Measurements from ENCODE around the gene NDUFS6.

DNA sequence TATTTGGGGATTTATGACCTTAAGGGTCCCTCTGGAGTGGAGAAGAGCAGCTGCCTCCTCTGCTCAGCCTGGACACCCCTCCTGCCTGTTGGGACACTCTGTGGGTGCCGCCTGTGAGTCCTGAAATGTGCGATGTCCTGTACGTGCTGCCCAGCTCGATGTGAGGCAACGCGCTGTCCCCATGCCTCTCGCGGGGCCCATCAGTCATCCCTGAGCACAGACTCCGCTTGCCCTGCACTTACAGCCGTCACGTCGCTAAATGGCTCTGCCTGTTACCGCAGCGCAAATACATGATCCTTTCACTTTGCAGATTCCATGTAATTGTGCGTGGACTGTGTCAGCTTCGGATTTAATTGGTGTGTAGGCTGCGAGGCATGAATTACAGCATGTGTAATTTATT lies 54.4 kb downstream of the NDUFS6 start:
- TF ChIP-seq, protein P1, sequence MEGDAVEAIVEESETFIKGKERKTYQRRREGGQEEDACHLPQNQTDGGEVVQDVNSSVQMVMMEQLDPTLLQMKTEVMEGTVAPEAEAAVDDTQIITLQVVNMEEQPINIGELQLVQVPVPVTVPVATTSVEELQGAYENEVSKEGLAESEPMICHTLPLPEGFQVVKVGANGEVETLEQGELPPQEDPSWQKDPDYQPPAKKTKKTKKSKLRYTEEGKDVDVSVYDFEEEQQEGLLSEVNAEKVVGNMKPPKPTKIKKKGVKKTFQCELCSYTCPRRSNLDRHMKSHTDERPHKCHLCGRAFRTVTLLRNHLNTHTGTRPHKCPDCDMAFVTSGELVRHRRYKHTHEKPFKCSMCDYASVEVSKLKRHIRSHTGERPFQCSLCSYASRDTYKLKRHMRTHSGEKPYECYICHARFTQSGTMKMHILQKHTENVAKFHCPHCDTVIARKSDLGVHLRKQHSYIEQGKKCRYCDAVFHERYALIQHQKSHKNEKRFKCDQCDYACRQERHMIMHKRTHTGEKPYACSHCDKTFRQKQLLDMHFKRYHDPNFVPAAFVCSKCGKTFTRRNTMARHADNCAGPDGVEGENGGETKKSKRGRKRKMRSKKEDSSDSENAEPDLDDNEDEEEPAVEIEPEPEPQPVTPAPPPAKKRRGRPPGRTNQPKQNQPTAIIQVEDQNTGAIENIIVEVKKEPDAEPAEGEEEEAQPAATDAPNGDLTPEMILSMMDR (IDR thresholded peaks at IDR 0.05; ENCODE audit: low read depth, low read length, poor library complexity, severe bottlenecking), result no peak
- TF ChIP-seq EZH2phosphoT487 (IDR thresholded peaks at IDR 0.05; ENCODE audit: borderline replicate concordance, low read length), result no peak

All from DOHH2 (cell line).